ENCODE results near the gene FAM234A.

DNA sequence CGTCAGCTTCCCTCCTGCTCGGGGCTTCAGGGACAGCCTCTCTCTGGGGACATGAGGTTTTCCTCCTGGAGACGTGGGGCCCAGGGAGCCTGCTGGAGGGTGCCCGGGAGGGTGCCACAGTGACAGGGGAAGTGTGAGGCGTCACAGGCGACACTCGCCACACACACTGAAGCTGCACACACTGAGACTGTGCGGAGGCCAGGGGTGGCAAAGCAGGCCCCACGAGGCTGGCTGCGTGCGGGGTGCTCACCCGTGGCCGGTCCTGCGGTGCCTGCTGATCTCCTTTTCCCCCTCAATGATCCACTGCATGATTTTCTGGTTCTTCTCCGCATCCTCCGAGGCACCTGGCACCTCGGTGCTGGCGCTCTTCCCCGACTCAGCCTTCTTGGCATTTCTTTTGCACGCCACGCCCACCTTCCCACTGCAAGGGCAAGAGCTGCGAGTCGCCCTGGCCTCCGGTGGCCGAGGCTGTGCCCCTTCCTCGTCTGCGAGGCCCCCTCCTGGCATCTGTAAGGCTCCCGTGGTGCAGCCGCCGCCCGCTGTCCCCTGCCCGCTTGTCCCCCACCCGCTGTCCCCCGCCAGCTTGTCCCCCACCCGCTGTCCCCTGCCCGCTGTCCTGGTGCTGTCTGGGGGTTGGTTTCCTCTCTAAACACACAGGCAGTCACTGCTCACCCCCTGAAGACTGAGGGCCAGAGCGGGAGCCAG lies 62.3 kb downstream of the FAM234A start:
- TF ChIP-seq POLR2A (IDR thresholded peaks at IDR 0.05; ENCODE audit: low read depth, low read length) (no peak), POLR2AphosphoS5 (IDR thresholded peaks at IDR 0.05; ENCODE audit: low read depth, low read length) (no peak), TAF1 (IDR thresholded peaks at IDR 0.05; ENCODE audit: low read depth, low read length) (no peak), SPI1 (IDR thresholded peaks at IDR 0.05; ENCODE audit: low read depth, low read length) (no peak), POU2F2 (IDR thresholded peaks at IDR 0.05; ENCODE audit: low read depth, low read length) (no peak), PAX5 (IDR thresholded peaks at IDR 0.05; ENCODE audit: insufficient read depth, low read length, severe bottlenecking) (no peak)

Measured in GM12891 (cell line).